OCI-LY1 (cell line): ENCODE results near the gene JMJD1C.

Source experiments
- EZH2 ChIP-seq: fragments of 200-600 bp; sonication (generic), shearing (Covaris generic); IDR thresholded peaks from 2 replicates; pipeline ENCODE4 v1.8.0; 2017; ENCODE audit warnings: borderline replicate concordance, mixed run types, mild to moderate bottlenecking, antibody characterized with exemption, low read length, moderate library complexity, mixed read lengths
- TF ChIP-seq, protein P1 (sequence below): fragments of 200-600 bp; sonication (generic), shearing (Covaris generic); IDR thresholded peaks from 2 replicates; pipeline ENCODE4 v1.5.1; 2017; ENCODE audit warnings: mild to moderate bottlenecking, antibody characterized with exemption, low read length, moderate library complexity, mixed read lengths

DNA sequence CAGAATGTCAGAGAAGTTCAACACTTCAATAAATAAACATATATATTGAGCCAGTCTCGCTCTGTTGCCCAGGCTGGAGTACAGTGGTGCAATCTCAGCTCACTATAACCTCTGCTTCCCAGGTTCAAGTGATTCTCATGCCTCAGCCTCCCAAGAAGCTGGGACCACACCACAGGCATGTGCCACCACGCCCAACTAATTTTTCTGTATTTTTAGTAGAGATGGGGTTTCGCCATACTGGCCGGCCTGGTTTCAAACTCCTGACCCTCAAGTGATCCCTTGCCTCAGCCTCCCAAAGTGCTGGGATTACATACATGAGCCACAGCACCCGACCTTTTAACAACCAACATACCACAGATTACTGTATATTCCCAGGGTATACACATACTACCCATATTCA, 134.2 kb downstream of the JMJD1C start:
- TF ChIP-seq, protein P1, sequence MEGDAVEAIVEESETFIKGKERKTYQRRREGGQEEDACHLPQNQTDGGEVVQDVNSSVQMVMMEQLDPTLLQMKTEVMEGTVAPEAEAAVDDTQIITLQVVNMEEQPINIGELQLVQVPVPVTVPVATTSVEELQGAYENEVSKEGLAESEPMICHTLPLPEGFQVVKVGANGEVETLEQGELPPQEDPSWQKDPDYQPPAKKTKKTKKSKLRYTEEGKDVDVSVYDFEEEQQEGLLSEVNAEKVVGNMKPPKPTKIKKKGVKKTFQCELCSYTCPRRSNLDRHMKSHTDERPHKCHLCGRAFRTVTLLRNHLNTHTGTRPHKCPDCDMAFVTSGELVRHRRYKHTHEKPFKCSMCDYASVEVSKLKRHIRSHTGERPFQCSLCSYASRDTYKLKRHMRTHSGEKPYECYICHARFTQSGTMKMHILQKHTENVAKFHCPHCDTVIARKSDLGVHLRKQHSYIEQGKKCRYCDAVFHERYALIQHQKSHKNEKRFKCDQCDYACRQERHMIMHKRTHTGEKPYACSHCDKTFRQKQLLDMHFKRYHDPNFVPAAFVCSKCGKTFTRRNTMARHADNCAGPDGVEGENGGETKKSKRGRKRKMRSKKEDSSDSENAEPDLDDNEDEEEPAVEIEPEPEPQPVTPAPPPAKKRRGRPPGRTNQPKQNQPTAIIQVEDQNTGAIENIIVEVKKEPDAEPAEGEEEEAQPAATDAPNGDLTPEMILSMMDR, result no peak
- TF ChIP-seq EZH2, result no peak
